HepG2 (cell line): ENCODE data around the gene MAP2K2. TPM values are rescaled to one million over a fixed set of nuclear protein-coding genes. Genes with fewer than 3 reads are reported as not detected.

ENCODE experiments used
- AGO2 ChIP-seq: fragments of 200-400 bp; formaldehyde crosslinking; optimal IDR thresholded peaks from 2 replicates; pipeline ENCODE3; 2017; ENCODE audit warnings: mild to moderate bottlenecking, low read depth, low read length, moderate library complexity
- ATM ChIP-seq: fragments of 450-650 bp; IDR thresholded peaks from 2 replicates; pipeline ENCODE4 v1.7.1; 2017; ENCODE audit warnings: mild to moderate bottlenecking, borderline replicate concordance
- BCL6 ChIP-seq: IDR thresholded peaks from 2 replicates; pipeline ENCODE4 v1.6.1; 2016; ENCODE audit warnings: missing genetic modification reagents, missing compliant biosample characterization
- CC2D1A ChIP-seq: sonication (generic); formaldehyde crosslinking; IDR thresholded peaks from 2 replicates; pipeline ENCODE4 v1.8.1; 2023; ENCODE audit warnings: mild to moderate bottlenecking, missing genetic modification reagents
- ELF3 ChIP-seq: IDR thresholded peaks from 2 replicates; pipeline ENCODE4 v1.6.1; 2016; ENCODE audit warnings: missing genetic modification reagents, missing compliant biosample characterization
- FOXC1 ChIP-seq: sonication (generic); formaldehyde crosslinking; IDR thresholded peaks from 2 replicates; pipeline ENCODE4 v1.8.0; 2022; ENCODE audit warnings: mild to moderate bottlenecking, missing genetic modification reagents, borderline replicate concordance
- GATAD2A ChIP-seq: IDR thresholded peaks from 2 replicates; pipeline ENCODE4 v1.6.1; 2016
- KMT2A ChIP-seq: sonication (generic); formaldehyde crosslinking; IDR thresholded peaks from 2 replicates; pipeline ENCODE4 v1.4.0; 2020; ENCODE audit warnings: missing genetic modification reagents
- MED8 ChIP-seq: sonication (generic); formaldehyde crosslinking; IDR thresholded peaks from 2 replicates; pipeline ENCODE4 v1.8.1; 2023; ENCODE audit warnings: mild to moderate bottlenecking, missing genetic modification reagents; ENCODE audit not compliant: insufficient replicate concordance
- MZF1 ChIP-seq: sonication (generic); formaldehyde crosslinking; IDR thresholded peaks from 2 replicates; pipeline ENCODE4 v1.8.1; 2023; ENCODE audit warnings: mild to moderate bottlenecking, missing genetic modification reagents, borderline replicate concordance
- SKI ChIP-seq: fragments of 450-650 bp; IDR thresholded peaks from one replicate; pipeline ENCODE4 v1.6.1; 2018; ENCODE audit warnings: mild to moderate bottlenecking; ENCODE audit not compliant: partially characterized antibody
- SNAI1 ChIP-seq: sonication (generic); formaldehyde crosslinking; IDR thresholded peaks from 2 replicates; pipeline ENCODE4 v1.5.0; 2020; ENCODE audit warnings: mild to moderate bottlenecking, missing genetic modification reagents, borderline replicate concordance
- SOX6 ChIP-seq, 2 experiments: fragments of 450-650 bp in 1 of 2; sonication (generic) in 1 of 2; formaldehyde crosslinking in 1 of 2; IDR thresholded peaks; 2 replicates each; pipeline versions ENCODE4 v1.4.0 to v1.6.1; 2017 to 2020; ENCODE audit warnings: antibody characterized with exemption in 1 of 2, mild to moderate bottlenecking in 1 of 2, missing genetic modification reagents in 1 of 2
- SP1 ChIP-seq, 2 experiments: fragments of 450-650 bp in 1 of 2; sonication (generic) in 1 of 2; formaldehyde crosslinking in 1 of 2; IDR thresholded peaks; 2 replicates each; pipeline versions ENCODE4 v1.4.0 to v1.6.1; 2016 to 2020; ENCODE audit warnings: missing genetic modification reagents in 1 of 2
- SP5 ChIP-seq: IDR thresholded peaks from 2 replicates; pipeline ENCODE4 v1.6.1; 2016; ENCODE audit warnings: low read depth, borderline replicate concordance
- STAG1 ChIP-seq: sonication (generic); formaldehyde crosslinking; IDR thresholded peaks from 2 replicates; pipeline ENCODE4 v1.4.0; 2020; ENCODE audit warnings: missing genetic modification reagents
- TFDP1 ChIP-seq: IDR thresholded peaks from 2 replicates; pipeline ENCODE4 v1.6.1; 2016; ENCODE audit warnings: missing compliant biosample characterization, missing genetic modification reagents, borderline replicate concordance
- ZBTB7B ChIP-seq: sonication (generic); formaldehyde crosslinking; IDR thresholded peaks from 2 replicates; pipeline ENCODE4 v1.4.0; 2020; ENCODE audit warnings: missing genetic modification reagents
- ZNF530 ChIP-seq: sonication (generic); formaldehyde crosslinking; IDR thresholded peaks from 2 replicates; pipeline ENCODE4 v1.5.0; 2020; ENCODE audit warnings: low read depth, mild to moderate bottlenecking, missing genetic modification reagents
- ZNF629 ChIP-seq: sonication (generic); formaldehyde crosslinking; conservative IDR thresholded peaks from 2 replicates; pipeline ENCODE4 v1.5.0; 2020; ENCODE audit warnings: missing genetic modification reagents
- ZNF746 ChIP-seq: sonication (generic); formaldehyde crosslinking; IDR thresholded peaks from 2 replicates; pipeline ENCODE4 v1.8.0; 2022; ENCODE audit warnings: mild to moderate bottlenecking, missing genetic modification reagents
- ZNF776 ChIP-seq: sonication (generic); formaldehyde crosslinking; IDR thresholded peaks from 2 replicates; pipeline ENCODE4 v1.4.0; 2020; ENCODE audit warnings: mild to moderate bottlenecking, missing genetic modification reagents
- ZNF883 ChIP-seq: sonication (generic); formaldehyde crosslinking; IDR thresholded peaks from 2 replicates; pipeline ENCODE4 v1.5.1; 2020; ENCODE audit warnings: mild to moderate bottlenecking, missing genetic modification reagents; ENCODE audit errors: not compliant biosample characterization
- polyA plus RNA-seq, 8 experiments: library from polyadenylated mRNA; depleted of rRNA in 3 of 8; stranded (reverse) in 7 of 8; unstranded in 1 of 8; fragments of >200 nt; fragmentation: Illumina TruSeq in 4 of 8; extraction: Trizol in 4 of 8; gene quantifications; 2 replicates each; pipeline versions ENCODE4 v1.2.1 to v1.2.3, GENCODE V29; 2011 to 2016; ENCODE audit warnings: low read depth in 4 of 8, missing spikeins in 1 of 8, mixed read lengths in 1 of 8; ENCODE audit not compliant: insufficient read depth in 1 of 8
- total RNA-seq, 5 experiments: library from RNA; depleted of rRNA; stranded (reverse); fragments of >200 nt; fragmentation: Illumina TruSeq; extraction: Trizol; gene quantifications; 2 replicates each; pipeline ENCODE4 v1.2.3, GENCODE V29; 2016; ENCODE audit warnings: low read depth in 1 of 5
- TF ChIP-seq, protein P1 (sequence below): IDR thresholded peaks from 2 replicates; pipeline ENCODE4 v1.6.1; 2018; ENCODE audit warnings: missing genetic modification reagents, mild to moderate bottlenecking, missing compliant biosample characterization
- TF ChIP-seq, protein P2 (sequence below): sonication (generic); formaldehyde crosslinking; IDR thresholded peaks from 2 replicates; pipeline ENCODE4 v1.5.1; 2020; ENCODE audit warnings: mild to moderate bottlenecking, missing genetic modification reagents

The MAP2K2 gene
- total and polyA plus RNA-seq, 2 of the 13 experiments (the other 11 are each of a cell fraction or from before 2014, with no cell fraction given), result 70.3 to 80.9 TPM

GRCh38 chr19:4057931-4058692, 65.8 kb downstream of the MAP2K2 start (continued):
- TF ChIP-seq ZNF530 (CRISPR knock-in tag) (no peak), FOXC1 (peak; percentile 44; the same call in 1 of the 2 replicates), ELF3 (CRISPR knock-in tag) (0 out of 2 replicates have a peak, but pooled peaks have one; percentile 40), ZNF746 (peak; percentile 67; the same call in 1 of the 2 replicates), ZNF776 (CRISPR knock-in tag) (no peak; the same call in 1 of the 2 replicates), MZF1 (no peak), ZNF883 (peak; percentile 76), GATAD2A (CRISPR knock-in tag) (peak; percentile 44), AGO2 (peak; percentile 70), ATM (no peak), MED8 (CRISPR knock-in tag) (peak; percentile 69), SOX6 (IDR thresholded peaks at IDR 0.05) (no peak), SOX6 (CRISPR knock-in tag; IDR thresholded peaks at IDR 0.05) (peak; percentile 76), ZBTB7B (CRISPR knock-in tag) (peak; percentile 84), SP1 (IDR thresholded peaks at IDR 0.05) (no peak), SP1 (CRISPR knock-in tag; IDR thresholded peaks at IDR 0.05) (peak; percentile 66), ZNF629 (peak; percentile 100), BCL6 (CRISPR knock-in tag) (peak; percentile 28), TFDP1 (CRISPR knock-in tag) (peak; percentile 17; the same call in 1 of the 2 replicates), SNAI1 (CRISPR knock-in tag) (no peak; the same call in 1 of the 2 replicates), STAG1 (peak; percentile 24; the same call in 1 of the 2 replicates), SKI (peak; percentile 23), SP5 (CRISPR knock-in tag) (peak; percentile 84), KMT2A (CRISPR knock-in tag) (peak; percentile 60; the same call in 1 of the 2 replicates), CC2D1A (CRISPR knock-in tag) (0 out of 2 replicates have a peak, but pooled peaks have one; percentile 60)
- TF ChIP-seq, protein P1, sequence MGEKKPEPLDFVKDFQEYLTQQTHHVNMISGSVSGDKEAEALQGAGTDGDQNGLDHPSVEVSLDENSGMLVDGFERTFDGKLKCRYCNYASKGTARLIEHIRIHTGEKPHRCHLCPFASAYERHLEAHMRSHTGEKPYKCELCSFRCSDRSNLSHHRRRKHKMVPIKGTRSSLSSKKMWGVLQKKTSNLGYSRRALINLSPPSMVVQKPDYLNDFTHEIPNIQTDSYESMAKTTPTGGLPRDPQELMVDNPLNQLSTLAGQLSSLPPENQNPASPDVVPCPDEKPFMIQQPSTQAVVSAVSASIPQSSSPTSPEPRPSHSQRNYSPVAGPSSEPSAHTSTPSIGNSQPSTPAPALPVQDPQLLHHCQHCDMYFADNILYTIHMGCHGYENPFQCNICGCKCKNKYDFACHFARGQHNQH (CRISPR knock-in tag), result peak; percentile 23; the same call in 1 of the 2 replicates
- TF ChIP-seq, protein P2, sequence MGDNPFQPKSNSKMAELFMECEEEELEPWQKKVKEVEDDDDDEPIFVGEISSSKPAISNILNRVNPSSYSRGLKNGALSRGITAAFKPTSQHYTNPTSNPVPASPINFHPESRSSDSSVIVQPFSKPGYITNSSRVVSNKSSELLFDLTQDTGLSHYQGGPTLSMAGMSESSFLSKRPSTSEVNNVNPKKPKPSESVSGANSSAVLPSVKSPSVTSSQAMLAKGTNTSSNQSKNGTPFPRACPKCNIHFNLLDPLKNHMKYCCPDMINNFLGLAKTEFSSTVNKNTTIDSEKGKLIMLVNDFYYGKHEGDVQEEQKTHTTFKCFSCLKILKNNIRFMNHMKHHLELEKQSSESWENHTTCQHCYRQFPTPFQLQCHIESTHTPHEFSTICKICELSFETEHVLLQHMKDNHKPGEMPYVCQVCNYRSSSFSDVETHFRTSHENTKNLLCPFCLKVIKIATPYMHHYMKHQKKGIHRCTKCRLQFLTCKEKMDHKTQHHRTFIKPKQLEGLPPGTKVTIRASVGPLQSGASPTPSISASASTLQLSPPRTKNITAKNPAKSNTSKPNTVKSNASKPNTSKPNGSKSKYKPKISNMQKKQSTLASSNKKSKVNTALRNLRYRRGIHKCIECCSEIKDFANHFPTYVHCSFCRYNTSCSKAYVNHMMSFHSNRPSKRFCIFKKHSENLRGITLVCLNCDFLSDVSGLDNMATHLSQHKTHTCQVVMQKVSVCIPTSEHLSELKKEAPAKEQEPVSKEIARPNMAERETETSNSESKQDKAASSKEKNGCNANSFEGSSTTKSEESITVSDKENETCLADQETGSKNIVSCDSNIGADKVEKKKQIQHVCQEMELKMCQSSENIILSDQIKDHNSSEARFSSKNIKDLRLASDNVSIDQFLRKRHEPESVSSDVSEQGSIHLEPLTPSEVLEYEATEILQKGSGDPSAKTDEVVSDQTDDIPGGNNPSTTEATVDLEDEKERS (CRISPR knock-in tag), result peak; percentile 58; the same call in 1 of the 2 replicates
